OCI-M2 (cell line): Measurements from ENCODE around the gene DHRS7B.
"Not testable (repeated sequence)": the region's sequence is repeated elsewhere in the genome, so short reads cannot be mapped to it uniquely, and the experiment has no call there.

Source experiments
- DNase-seq: peaks from one replicate; lab custom pipeline; 2025; ENCODE audit not compliant: unreplicated experiment; lab: John Stamatoyannopoulos, UW

The DHRS7B gene

GRCh38 chr17:21107067-21107650 lies 19.6 kb upstream of the DHRS7B start:
- DNase-seq, result not testable (repeated sequence)

- DNase-seq, result no peak
These were observed 18.1 kb upstream of the DHRS7B start for GRCh38 chr17:21108651-21109050.

GRCh38 chr17:21113049-21113690 lies 13.6 kb upstream of the DHRS7B start:
- DNase-seq, result no peak

GRCh38 chr17:21113716-21114115 lies 13.0 kb upstream of the DHRS7B start:
- no peak for DNase-seq

- DNase-seq, result not testable (repeated sequence)
These were observed 12.0 kb upstream of the DHRS7B start for GRCh38 chr17:21114791-21115190.

GRCh38 chr17:21119247-21119918 lies 7.4 kb upstream of the DHRS7B start:
- DNase-seq, result no peak

GRCh38 chr17:21119919-21120249 lies 6.9 kb upstream of the DHRS7B start:
- DNase-seq, result no peak

GRCh38 chr17:21124086-21124485 lies 2.7 kb upstream of the DHRS7B start:
- DNase-seq, result no peak

- DNase-seq, result not testable (repeated sequence)
These were observed 2.2 kb upstream of the DHRS7B start for GRCh38 chr17:21124517-21124916.

GRCh38 chr17:21125862-21126261 lies 902 bp upstream of the DHRS7B start:
- DNase-seq, result no peak

- no peak for DNase-seq
These were observed 829 bp downstream of the DHRS7B start for GRCh38 chr17:21127509-21128077.

GRCh38 chr17:21129023-21129681 lies 2.4 kb downstream of the DHRS7B start:
- no peak for DNase-seq

GRCh38 chr17:21131137-21131536 lies 4.4 kb downstream of the DHRS7B start:
- DNase-seq, result no peak

- no peak for DNase-seq
These were observed 5.7 kb downstream of the DHRS7B start for GRCh38 chr17:21132428-21132827.

GRCh38 chr17:21134559-21134958 lies 7.8 kb downstream of the DHRS7B start:
- DNase-seq, result no peak

- no peak for DNase-seq
These were observed 14.1 kb downstream of the DHRS7B start for GRCh38 chr17:21140911-21141310.

- no peak for DNase-seq
These were observed 14.6 kb downstream of the DHRS7B start for GRCh38 chr17:21141331-21141730.

- DNase-seq, result not testable (repeated sequence)
These were observed 15.3 kb downstream of the DHRS7B start for GRCh38 chr17:21142065-21142464.

GRCh38 chr17:21143695-21144094 lies 16.9 kb downstream of the DHRS7B start:
- DNase-seq, result no peak

- not testable (repeated sequence) for DNase-seq
These were observed 17.5 kb downstream of the DHRS7B start for GRCh38 chr17:21144299-21144698.

- no peak for DNase-seq
These were observed 19.7 kb downstream of the DHRS7B start for GRCh38 chr17:21146362-21147015.
